Tibial nerve (tissue), 4 donors: ENCODE measurements around the gene RAB24. TPM values are rescaled to one million over a fixed set of nuclear protein-coding genes. Genes with fewer than 3 reads are reported as not detected.

ENCODE experiments used
- DNase-seq, 2 donors: peaks; one replicate each; pipeline ENCODE4 v3.0.0-alpha.2; 2019; ENCODE audit warnings: low spot score in 2 of 2
- H3K27ac ChIP-seq, 4 donors: fragments of 200-600 bp; sonication (generic) in 3 of 4; one replicate each; pipeline ENCODE4 v1.5.1; 2017 to 2019; ENCODE audit warnings: mild to moderate bottlenecking in 1 of 4
- H3K27me3 ChIP-seq, 2 donors: fragments of 200-600 bp; sonication (generic) in 1 of 2; one replicate each; pipeline versions ENCODE4 v1.5.1 to v1.6.0; 2017 to 2019
- H3K36me3 ChIP-seq, 3 donors: fragments of 200-600 bp; sonication (generic); one replicate each; pipeline ENCODE4 v1.5.1; 2018 to 2019
- H3K4me1 ChIP-seq, 4 donors: fragments of 200-600 bp; sonication (generic) in 3 of 4; one replicate each; pipeline ENCODE4 v1.5.1; 2017 to 2019
- H3K4me3 ChIP-seq, 4 donors: fragments of 200-600 bp; sonication (generic) in 3 of 4; one replicate each; pipeline ENCODE4 v1.5.1; 2017 to 2019; ENCODE audit warnings: mild to moderate bottlenecking in 1 of 4, moderate library complexity in 1 of 4
- H3K9me3 ChIP-seq, 4 donors: fragments of 200-600 bp; sonication (generic) in 3 of 4; one replicate each; pipeline ENCODE4 v1.5.1; 2017 to 2019
- CTCF ChIP-seq, 5 experiments: fragments of 200-600 bp in 3 of 5; fragments of 450-650 bp in 2 of 5; sonication (generic) in 3 of 5; IDR thresholded peaks; one replicate each; pipeline ENCODE4 v1.5.1; 2016 to 2019; ENCODE audit warnings: antibody characterized with exemption in 5 of 5, mild to moderate bottlenecking in 3 of 5, moderate library complexity in 2 of 5
- EP300 ChIP-seq, 2 donors: sonication (generic); formaldehyde crosslinking; IDR thresholded peaks; one replicate each; pipeline ENCODE4 v1.6.1; 2017; ENCODE audit warnings: antibody characterized with exemption in 2 of 2, mild to moderate bottlenecking in 1 of 2
- POLR2A ChIP-seq, 2 donors: fragments of 450-650 bp; IDR thresholded peaks; one replicate each; pipeline ENCODE4 v1.6.1; 2017; ENCODE audit warnings: antibody characterized with exemption in 2 of 2, mild to moderate bottlenecking in 2 of 2, moderate library complexity in 2 of 2
- WGBS, 2 donors: methylation state at CpG; one replicate each; pipeline ENCODE4 v1.1.5; 2018; 5-methylcytosine and 5-hydroxymethylcytosine counted together
- total RNA-seq, 4 donors: library from RNA; depleted of rRNA; stranded (reverse); fragments of >200 nt; gene quantifications; one replicate each; pipeline ENCODE4 v1.1.0, GENCODE V29; 2016

RAB24 gene
- total RNA-seq, 4 donors from 2014 or later = 24.1 to 56.7 (median 35.4) TPM

GRCh38 chr5:177299697-177300096 lies 3.8 kb downstream of the RAB24 start:
- WGBS, 2 donors = 68 to 77% methylated on average over 9 of the region's 9 CpGs
- Histone ChIP-seq H3K27ac (peak overlapping the region in 3 of 4 donors; percentile 32 to 64 (median 57)), H3K4me1 (peaks cover 0 to 58% (median 41%) of the 10 kb centered on the region in 4 donors), H3K36me3 (peaks cover 0 to 30% (median 2%) of the 10 kb centered on the region in 3 donors), H3K27me3 (no peaks in the 10 kb centered on the region), H3K4me3 (no peak overlapping the region), H3K9me3 (no peaks in the 10 kb centered on the region)
- no peak for TF ChIP-seq EP300 (IDR thresholded peaks at IDR 0.05)
- no peak for DNase-seq

DNA sequence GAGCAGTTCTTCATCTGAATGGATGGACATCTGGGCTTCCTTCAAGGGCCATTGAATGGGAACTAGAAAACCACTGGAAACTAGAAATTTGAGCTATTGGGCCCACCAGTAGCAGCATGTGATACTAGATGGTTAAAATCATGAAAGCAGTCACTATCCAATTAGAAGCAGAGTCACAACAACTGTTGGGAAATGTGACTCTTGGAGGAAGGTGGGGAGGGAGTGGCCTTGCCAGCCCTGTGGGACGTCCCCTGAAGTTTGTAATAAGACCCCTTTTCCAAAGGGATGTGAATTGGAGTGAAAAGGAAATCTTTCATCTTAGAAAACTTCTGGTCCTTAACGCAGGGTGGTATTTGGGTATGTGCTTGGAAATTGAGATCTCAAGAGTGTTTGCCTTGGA lies 5.6 kb downstream of the RAB24 start:
- Histone ChIP-seq H3K36me3 (peaks cover 0 to 48% (median 15%) of the 10 kb centered on the region in 3 donors), H3K9me3 (no peaks in the 10 kb centered on the region), H3K4me1 (peaks cover 0 to 51% (median 34%) of the 10 kb centered on the region in 4 donors), H3K4me3 (no peak overlapping the region), H3K27ac (no peak overlapping the region), H3K27me3 (no peaks in the 10 kb centered on the region)
- no peak for DNase-seq
- TF ChIP-seq POLR2A (IDR thresholded peaks at IDR 0.05) (no peak), CTCF (IDR thresholded peaks at IDR 0.05) (no peak), EP300 (IDR thresholded peaks at IDR 0.05) (no peak)
- WGBS, 2 donors = 70 to 72% methylated on average over 2 of the region's 2 CpGs

DNA sequence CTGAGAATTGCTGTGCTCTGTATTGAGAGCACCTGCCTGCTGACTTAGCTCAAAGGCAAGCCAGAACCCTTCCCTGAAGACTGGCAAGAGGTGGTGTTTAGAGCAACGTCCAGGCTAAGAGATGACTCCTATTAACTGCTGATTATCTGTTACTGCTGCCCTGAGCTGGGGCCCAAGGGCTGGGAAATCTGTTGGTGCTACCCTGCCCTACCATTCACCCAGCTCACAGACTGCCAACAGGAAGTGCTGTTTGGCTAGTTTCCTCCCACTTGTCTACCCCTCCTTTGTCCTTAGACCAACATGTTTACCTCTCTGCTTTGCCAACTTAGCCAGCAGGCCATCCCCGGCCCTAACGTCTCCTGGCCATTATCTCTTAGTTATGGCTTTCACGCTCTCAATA lies 6.9 kb downstream of the RAB24 start:
- Histone ChIP-seq H3K4me3 (no peak overlapping the region), H3K36me3 (peaks cover 0 to 59% (median 19%) of the 10 kb centered on the region in 3 donors), H3K9me3 (no peaks in the 10 kb centered on the region), H3K4me1 (peaks cover 0 to 37% (median 22%) of the 10 kb centered on the region in 4 donors), H3K27ac (no peak overlapping the region), H3K27me3 (no peaks in the 10 kb centered on the region)
- 50 to 56% methylated on average over 4 of the region's 4 CpGs for WGBS, 2 donors
- no peak for TF ChIP-seq CTCF (IDR thresholded peaks at IDR 0.05)
- no peak for TF ChIP-seq POLR2A (IDR thresholded peaks at IDR 0.05)
- TF ChIP-seq EP300 (IDR thresholded peaks at IDR 0.05) = no peak
- no peak for DNase-seq

DNA sequence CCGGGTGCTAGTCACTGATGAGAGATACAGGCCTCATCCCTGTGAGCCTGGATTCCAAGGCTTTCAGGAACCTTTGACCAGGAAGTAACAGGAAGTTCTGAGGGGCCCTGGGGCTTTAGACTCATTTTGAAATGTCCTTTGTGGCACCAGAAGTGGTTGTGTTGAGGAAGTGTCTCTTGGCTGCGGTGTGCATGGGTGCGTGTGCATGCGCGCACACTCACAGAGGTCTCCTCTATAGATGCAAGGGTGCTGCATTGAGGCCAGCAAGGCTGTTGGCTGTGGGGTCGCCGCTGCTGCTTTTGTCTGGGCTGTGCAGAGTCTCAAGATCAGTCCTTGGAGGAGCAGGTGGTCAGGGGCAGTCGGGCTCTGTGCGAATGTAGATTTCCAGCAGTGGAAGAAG lies 7.6 kb downstream of the RAB24 start:
- H3K4me1 ChIP-seq = peaks cover 0 to 31% (median 15%) of the 10 kb centered on the region in 4 donors
- H3K9me3 ChIP-seq = no peaks in the 10 kb centered on the region
- peaks cover 0 to 60% (median 19%) of the 10 kb centered on the region in 3 donors for H3K36me3 ChIP-seq
- H3K27ac ChIP-seq = no peak overlapping the region
- 74 to 88% methylated on average over 5 to 9 of the region's 9 CpGs for WGBS, 2 donors
- no peak overlapping the region for H3K4me3 ChIP-seq
- TF ChIP-seq EP300 (IDR thresholded peaks at IDR 0.05) (no peak), CTCF (IDR thresholded peaks at IDR 0.05) (no peak), POLR2A (IDR thresholded peaks at IDR 0.05) (no peak)
- DNase-seq = no peak
- H3K27me3 ChIP-seq = no peaks in the 10 kb centered on the region

DNA sequence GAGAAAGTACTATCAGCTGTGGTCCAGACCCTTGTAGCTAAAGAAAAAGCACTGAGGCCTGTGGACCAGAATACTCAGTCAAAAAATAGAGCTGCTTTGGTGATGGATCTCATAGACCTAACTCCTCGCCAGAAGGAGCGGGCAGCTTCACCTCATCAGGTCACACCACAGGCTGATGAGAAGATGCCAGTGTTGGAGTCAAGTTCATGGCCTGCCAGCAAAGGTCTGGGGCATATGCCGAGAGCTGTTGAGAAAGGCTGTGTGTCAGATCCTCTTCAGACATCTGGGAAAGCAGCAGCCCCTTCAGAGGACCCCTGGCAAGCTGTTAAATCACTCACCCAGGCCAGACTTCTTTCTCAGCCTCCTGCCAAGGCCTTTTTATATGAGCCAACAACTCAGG lies 8.9 kb downstream of the RAB24 start:
- H3K4me3 ChIP-seq = no peak overlapping the region
- H3K9me3 ChIP-seq = no peaks in the 10 kb centered on the region
- peaks cover 0 to 18% (median 5%) of the 10 kb centered on the region in 4 donors for H3K4me1 ChIP-seq
- DNase-seq = no peak
- H3K27me3 ChIP-seq = no peaks in the 10 kb centered on the region
- 97 to 100% methylated on average over 3 of the region's 3 CpGs for WGBS, 2 donors
- H3K36me3 ChIP-seq = peaks cover 0 to 69% (median 19%) of the 10 kb centered on the region in 3 donors
- TF ChIP-seq POLR2A (IDR thresholded peaks at IDR 0.05) (no peak), EP300 (IDR thresholded peaks at IDR 0.05) (no peak), CTCF (IDR thresholded peaks at IDR 0.05) (no peak)
- no peak overlapping the region for H3K27ac ChIP-seq
